Type B pancreatic cell (in vitro differentiated cells): ENCODE measurements around the gene SCART1. TPM values are rescaled to one million over a fixed set of nuclear protein-coding genes. Genes with fewer than 3 reads are reported as not detected.
"Not testable (repeated sequence)": the region's sequence is repeated elsewhere in the genome, so short reads cannot be mapped to it uniquely, and the experiment has no call there.

Source experiments
- DNase-seq: peaks from one replicate; pipeline ENCODE4 v3.0.0; 2021; ENCODE audit warnings: mixed read lengths; ENCODE audit not compliant: unreplicated experiment; ENCODE audit errors: extremely low spot score
- H3K27ac Mint-ChIP-seq: 2 replicates; pipeline ENCODE4 v1.8.0; 2021; ENCODE audit warnings: mild to moderate bottlenecking, mixed read lengths
- H3K27me3 Mint-ChIP-seq: 2 replicates; pipeline ENCODE4 v1.8.0; 2021; ENCODE audit warnings: mixed read lengths
- H3K36me3 Mint-ChIP-seq: 2 replicates; pipeline ENCODE4 v1.8.0; 2021; ENCODE audit warnings: mixed read lengths
- H3K4me1 Mint-ChIP-seq: one replicate; pipeline ENCODE4 v1.8.0; 2021; ENCODE audit warnings: mixed read lengths; ENCODE audit not compliant: unreplicated experiment
- H3K4me3 Mint-ChIP-seq: 2 replicates; pipeline ENCODE4 v1.8.0; 2021; ENCODE audit warnings: mild to moderate bottlenecking, mixed read lengths
- H3K9me3 Mint-ChIP-seq: 2 replicates; pipeline ENCODE4 v1.8.0; 2021; ENCODE audit warnings: mixed read lengths
- total RNA-seq: library from RNA; stranded (reverse); gene quantifications from 2 replicates; pipeline ENCODE4 v1.2.1, GENCODE V29; 2021; ENCODE audit warnings: low replicate concordance
- TF ChIP-seq, protein P1 (sequence below): fragments of 200-600 bp; sonication (generic); conservative IDR thresholded peaks from 2 replicates; pipeline ENCODE4 v1.5.0; 2021; ENCODE audit warnings: antibody characterized with exemption, mild to moderate bottlenecking

SCART1 gene
- total RNA-seq, 1 donor from 2014 or later = 1.4 TPM

DNA sequence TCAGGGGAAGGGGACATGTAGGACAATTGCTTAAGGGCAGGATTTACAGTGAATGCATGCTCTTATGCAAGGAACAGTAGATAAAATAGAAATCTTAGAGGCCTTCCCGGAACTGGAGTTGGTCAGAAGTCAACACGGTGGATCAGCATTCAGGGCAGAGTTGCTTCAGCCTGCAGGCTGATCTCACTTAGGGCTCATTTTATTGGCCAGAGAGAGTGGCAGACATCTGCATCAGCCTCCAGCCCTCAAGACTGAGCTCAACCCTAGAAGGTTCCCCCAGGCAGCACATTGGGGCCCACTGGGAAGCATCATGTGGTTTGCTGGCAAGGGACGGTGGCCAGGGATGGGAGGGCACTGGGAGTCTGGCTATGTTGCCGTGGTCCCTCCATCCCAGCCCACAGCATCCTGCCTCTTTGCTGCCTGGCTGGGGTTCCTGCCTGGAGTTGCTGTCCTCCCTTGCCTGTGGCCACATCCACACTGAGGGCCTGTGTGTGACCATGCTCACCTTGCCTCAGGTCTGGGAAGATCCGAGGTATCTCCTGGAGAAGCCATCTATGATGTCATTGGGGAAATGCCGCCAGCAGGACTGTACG is 13.0 kb downstream of the SCART1 start:
- no peak overlapping the region for H3K4me3 Mint-ChIP-seq
- TF ChIP-seq, protein P1, sequence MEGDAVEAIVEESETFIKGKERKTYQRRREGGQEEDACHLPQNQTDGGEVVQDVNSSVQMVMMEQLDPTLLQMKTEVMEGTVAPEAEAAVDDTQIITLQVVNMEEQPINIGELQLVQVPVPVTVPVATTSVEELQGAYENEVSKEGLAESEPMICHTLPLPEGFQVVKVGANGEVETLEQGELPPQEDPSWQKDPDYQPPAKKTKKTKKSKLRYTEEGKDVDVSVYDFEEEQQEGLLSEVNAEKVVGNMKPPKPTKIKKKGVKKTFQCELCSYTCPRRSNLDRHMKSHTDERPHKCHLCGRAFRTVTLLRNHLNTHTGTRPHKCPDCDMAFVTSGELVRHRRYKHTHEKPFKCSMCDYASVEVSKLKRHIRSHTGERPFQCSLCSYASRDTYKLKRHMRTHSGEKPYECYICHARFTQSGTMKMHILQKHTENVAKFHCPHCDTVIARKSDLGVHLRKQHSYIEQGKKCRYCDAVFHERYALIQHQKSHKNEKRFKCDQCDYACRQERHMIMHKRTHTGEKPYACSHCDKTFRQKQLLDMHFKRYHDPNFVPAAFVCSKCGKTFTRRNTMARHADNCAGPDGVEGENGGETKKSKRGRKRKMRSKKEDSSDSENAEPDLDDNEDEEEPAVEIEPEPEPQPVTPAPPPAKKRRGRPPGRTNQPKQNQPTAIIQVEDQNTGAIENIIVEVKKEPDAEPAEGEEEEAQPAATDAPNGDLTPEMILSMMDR = no peak
- no peaks in the 10 kb centered on the region for H3K27me3 Mint-ChIP-seq
- peaks cover 8% of the 10 kb centered on the region for H3K9me3 Mint-ChIP-seq
- no peak overlapping the region for H3K27ac Mint-ChIP-seq
- DNase-seq = no peak
- H3K4me1 Mint-ChIP-seq = no peaks in the 10 kb centered on the region
- H3K36me3 Mint-ChIP-seq = no peaks in the 10 kb centered on the region

DNA sequence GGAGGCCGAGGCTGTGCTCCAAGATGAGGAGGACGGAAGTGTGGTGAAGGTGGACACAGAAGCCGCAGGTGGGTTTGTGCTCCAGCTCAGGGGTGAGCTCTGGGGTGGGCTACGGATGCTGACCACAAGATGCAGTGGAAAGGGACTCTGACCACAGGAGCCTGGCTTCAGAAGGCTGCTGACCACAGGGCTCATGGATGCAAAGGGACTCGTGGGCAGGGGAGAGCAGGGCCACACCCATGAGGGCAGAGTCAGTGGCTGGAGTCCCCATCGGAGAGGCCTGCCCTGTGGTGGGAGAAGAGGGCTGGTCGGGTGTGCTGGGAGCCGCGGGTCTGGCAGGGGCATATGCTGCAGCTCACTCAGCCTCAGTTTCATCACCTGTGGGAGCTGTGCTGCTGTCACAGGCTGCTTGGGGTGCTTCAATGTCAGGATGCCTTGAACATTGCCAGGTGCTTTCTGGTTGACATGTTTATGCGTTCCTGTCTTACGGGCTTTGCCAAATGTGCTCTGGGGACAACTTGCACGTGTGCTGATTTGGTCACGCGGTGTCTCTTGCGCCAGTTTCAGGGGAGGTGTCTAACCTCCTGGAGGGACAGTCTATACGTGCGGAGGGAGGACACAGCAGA is 13.7 kb downstream of the SCART1 start:
- no peaks in the 10 kb centered on the region for H3K27me3 Mint-ChIP-seq
- H3K27ac Mint-ChIP-seq = no peak overlapping the region
- no peaks in the 10 kb centered on the region for H3K36me3 Mint-ChIP-seq
- no peak for DNase-seq
- H3K4me3 Mint-ChIP-seq = no peak overlapping the region
- no peaks in the 10 kb centered on the region for H3K4me1 Mint-ChIP-seq
- H3K9me3 Mint-ChIP-seq = peaks cover 8% of the 10 kb centered on the region
- TF ChIP-seq, protein P1 = no peak

DNA sequence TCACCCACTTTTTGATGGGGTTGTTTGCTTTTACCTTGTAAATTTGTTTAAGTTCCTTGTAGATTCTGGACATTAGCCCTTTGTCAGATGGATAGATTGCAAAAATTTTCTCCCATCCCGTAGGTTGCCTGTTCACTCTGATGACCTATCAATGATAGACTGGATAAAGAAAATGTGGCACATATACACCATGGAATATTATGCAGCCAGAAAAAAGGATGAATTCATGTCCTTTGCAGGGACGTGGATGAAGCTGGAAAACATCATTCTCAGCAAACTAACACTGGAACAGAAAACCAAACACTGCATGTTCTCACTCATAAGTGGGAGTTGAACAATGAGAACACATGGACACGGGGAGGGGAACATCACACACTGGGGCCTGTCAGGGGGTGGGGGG is 15.5 kb downstream of the SCART1 start:
- not testable (repeated sequence) for H3K27me3 Mint-ChIP-seq, H3K36me3 Mint-ChIP-seq, DNase-seq, H3K27ac Mint-ChIP-seq, H3K9me3 Mint-ChIP-seq, H3K4me3 Mint-ChIP-seq, H3K4me1 Mint-ChIP-seq

DNA sequence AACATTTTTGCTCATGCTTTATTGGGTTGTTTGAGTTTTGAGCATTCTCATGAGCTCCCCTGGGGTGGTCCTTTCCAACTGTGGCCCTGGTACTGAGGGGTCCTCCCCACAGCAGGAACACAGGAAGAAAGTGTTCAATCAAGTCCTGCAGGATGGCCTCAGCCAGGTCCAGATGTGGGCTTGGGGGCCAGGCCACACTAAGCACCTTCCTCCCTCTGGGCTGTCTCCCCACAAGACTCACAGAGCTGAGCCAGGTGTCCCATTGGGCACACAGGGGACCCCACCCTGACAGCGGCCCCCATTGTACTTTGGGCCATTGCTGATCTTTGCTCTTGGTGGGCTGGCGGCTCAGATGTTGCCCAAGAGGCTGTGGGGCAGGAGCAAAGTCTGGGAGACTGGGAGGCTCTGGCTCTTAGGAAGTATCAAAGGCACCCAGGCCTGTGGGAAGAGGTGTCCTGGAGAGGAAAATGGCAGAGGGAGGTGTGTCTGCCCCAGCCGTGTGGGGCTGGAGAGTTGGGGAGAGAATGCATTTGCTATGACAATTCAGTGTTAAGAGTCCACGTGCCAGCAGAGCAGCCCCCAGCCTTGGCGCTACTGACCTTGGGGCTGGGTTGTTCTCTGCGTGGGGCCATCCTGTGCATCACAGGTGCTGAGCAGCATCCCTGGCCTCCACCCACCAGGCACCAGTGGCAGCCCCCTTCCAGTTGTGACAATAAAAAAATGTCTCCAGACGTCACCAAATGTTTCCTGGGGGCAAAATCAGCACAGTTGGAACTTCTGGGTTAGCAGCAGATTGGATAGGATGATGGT is 17.8 kb downstream of the SCART1 start:
- no peak for DNase-seq
- H3K27me3 Mint-ChIP-seq = no peaks in the 10 kb centered on the region
- TF ChIP-seq, protein P1 = no peak
- H3K4me3 Mint-ChIP-seq = no peak overlapping the region
- no peaks in the 10 kb centered on the region for H3K36me3 Mint-ChIP-seq
- peaks cover 4% of the 10 kb centered on the region for H3K9me3 Mint-ChIP-seq
- no peaks in the 10 kb centered on the region for H3K4me1 Mint-ChIP-seq
- H3K27ac Mint-ChIP-seq = no peak overlapping the region

DNA sequence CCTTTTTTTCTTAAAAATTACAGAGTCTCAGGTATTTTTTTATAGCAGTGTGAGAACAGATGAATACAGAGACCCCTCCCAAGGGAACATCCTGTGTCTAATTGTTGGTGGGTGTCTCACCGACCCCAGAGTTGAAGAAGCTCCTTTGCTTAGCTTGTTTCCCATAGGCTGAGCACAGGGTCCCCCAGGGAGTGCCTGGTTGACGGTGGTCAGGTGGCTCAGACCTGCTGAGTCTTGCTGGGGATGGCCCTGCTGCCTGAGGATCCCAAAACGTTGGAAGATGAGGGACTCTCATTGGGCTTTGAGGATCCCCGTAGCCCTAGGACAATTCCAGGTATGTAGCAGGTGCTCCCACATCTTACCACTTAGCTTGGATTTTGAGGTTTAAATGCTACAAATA is 19.5 kb downstream of the SCART1 start:
- TF ChIP-seq, protein P1 = no peak
- DNase-seq = no peak
- H3K27me3 Mint-ChIP-seq = no peaks in the 10 kb centered on the region
- no peaks in the 10 kb centered on the region for H3K36me3 Mint-ChIP-seq
- H3K4me1 Mint-ChIP-seq = no peaks in the 10 kb centered on the region
- no peak overlapping the region for H3K4me3 Mint-ChIP-seq
- peaks cover 4% of the 10 kb centered on the region for H3K9me3 Mint-ChIP-seq
- H3K27ac Mint-ChIP-seq = no peak overlapping the region

DNA sequence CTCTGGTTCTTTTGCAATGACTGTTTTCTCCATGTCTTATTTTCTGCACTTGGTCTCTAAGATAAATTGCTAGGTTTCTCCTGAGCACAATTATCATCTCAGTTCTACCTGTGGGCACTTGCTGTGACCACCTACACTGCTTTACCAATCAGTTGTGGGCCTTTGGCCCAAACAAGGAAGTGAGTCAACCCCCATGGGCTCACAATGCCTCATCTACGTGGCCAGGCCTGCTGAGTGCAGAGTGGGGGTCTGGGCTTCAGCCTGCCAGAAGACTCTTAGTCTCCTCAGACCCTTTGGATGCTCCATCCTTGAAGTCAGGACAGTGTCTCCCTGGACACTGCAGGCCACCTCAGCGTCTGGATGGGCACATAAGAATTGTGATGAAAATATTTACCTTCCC is 20.3 kb downstream of the SCART1 start:
- no peaks in the 10 kb centered on the region for H3K4me1 Mint-ChIP-seq
- no peak overlapping the region for H3K4me3 Mint-ChIP-seq
- no peak overlapping the region for H3K27ac Mint-ChIP-seq
- no peaks in the 10 kb centered on the region for H3K36me3 Mint-ChIP-seq
- H3K9me3 Mint-ChIP-seq = peaks cover 4% of the 10 kb centered on the region
- DNase-seq = no peak
- TF ChIP-seq, protein P1 = no peak
- no peaks in the 10 kb centered on the region for H3K27me3 Mint-ChIP-seq
